ENCODE results near the gene PON3.

PON3 gene

DNA sequence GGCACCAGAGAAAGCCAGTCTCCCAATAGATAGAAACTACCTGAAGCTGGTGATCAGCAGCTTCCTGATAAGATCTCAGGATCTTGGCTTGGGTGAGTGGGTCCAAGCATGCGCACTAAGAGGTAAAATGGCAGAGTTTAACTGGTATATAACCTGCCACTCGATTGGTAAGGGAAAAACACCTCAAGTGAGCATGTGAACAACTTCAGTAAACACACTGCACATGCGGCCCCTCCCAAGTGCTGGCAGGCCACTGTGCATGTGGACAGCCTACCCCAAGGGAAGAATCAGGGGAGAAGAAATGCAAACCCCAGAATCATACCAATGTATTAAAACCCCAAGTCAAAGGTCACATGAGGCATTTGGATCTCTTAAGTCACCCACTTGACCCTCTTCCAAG is 54.1 kb downstream of the PON3 start:
- DNase-seq (ENCODE audit: low read depth in 2 of 2) = no peak

GRCh38 chr7:95340491-95340890 is 55.7 kb downstream of the PON3 start:
- no peak for DNase-seq (ENCODE audit: low read depth in 2 of 2)

GRCh38 chr7:95338832-95339231 is 57.3 kb downstream of the PON3 start:
- DNase-seq (ENCODE audit: low read depth in 2 of 2) = no peak

GRCh38 chr7:95335093-95335492 is 61.1 kb downstream of the PON3 start:
- no peak for DNase-seq (ENCODE audit: low read depth in 2 of 2)

DNA sequence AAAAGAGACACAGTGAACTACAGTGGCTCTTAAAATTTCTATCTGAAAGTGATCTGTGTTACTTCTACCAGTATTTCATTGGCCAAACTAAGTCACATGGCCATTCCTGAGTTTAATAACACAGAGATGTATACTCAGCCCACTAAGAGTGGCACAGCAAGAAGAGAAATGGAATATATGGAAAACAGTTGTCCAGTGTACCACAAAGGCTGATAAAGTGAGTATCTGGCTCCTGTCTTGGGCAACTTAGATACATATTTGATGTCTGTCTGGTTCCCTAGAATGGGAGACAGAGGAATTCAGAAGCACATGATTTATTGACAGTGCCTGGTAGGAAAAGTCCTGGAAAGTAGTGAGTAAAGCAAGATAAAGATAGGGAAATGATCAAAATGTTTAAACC is 61.7 kb downstream of the PON3 start:
- DNase-seq (ENCODE audit: low read depth in 2 of 2) = no peak

DNA sequence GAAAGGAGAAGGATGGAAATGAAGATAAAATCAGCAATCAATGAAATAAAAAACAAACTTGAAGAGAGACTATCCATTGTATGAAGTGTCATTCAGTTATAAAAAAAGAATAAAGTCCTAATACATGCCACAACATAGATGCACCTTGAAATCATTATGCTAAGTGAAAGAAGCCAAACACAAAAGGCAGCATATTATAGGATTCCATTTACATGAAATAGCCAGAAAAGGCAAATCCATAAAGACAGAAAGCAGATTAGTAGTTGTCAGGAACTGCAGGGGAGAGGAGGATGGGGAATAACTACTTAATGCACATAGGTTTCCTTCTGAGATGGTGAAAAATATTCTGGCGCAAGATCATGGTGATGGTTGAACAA is 65.2 kb downstream of the PON3 start:
- DNase-seq (ENCODE audit: low read depth in 2 of 2) = no peak

DNA sequence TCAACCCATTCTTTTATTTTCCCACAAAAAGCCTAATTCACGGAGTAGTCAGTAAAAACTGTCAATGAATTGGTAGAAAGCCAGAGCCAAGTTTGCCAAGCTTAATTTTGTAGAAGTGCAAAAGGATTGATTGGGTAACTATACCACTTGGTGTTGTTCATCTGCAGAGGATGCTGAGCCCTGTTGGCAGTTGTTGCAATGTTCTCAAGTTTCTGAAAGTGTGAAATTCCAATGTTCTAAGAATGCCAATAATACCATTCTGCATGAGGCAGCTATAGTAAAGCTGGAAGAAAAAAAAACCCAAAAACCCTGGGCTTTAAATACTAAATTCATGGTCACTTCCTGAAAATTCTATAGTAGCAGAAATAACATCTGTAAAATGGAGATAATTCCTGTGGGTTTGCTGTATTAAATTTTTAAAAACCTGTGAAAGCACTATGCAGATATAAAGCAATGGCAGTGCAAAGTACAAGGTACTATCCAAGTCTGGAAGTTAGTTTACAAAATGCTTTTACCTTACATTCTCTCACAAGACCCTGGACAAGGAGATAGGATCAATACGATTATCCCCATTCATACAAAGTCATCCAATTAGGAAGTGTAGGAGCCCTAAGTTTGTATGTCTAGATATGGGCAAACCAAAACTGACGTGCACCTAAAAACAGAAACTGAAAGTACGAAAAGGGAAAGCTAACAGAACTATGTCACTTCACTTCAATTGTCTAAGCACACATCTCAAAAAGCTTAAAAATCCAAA is 65.8 kb downstream of the PON3 start:
- DNase-seq (ENCODE audit: low read depth in 2 of 2) = no peak

GRCh38 chr7:95327356-95327755 is 68.8 kb downstream of the PON3 start:
- no peak for DNase-seq (ENCODE audit: low read depth in 2 of 2)

GRCh38 chr7:95324431-95324830 is 71.7 kb downstream of the PON3 start, which contains the start of gene PON1:
TSS of gene PON1 (minus strand) at chr7:95324532. CDS start at chr7:95324475, 57 bp downstream.
- DNase-seq (ENCODE audit: low read depth in 2 of 2) = no peak

DNA sequence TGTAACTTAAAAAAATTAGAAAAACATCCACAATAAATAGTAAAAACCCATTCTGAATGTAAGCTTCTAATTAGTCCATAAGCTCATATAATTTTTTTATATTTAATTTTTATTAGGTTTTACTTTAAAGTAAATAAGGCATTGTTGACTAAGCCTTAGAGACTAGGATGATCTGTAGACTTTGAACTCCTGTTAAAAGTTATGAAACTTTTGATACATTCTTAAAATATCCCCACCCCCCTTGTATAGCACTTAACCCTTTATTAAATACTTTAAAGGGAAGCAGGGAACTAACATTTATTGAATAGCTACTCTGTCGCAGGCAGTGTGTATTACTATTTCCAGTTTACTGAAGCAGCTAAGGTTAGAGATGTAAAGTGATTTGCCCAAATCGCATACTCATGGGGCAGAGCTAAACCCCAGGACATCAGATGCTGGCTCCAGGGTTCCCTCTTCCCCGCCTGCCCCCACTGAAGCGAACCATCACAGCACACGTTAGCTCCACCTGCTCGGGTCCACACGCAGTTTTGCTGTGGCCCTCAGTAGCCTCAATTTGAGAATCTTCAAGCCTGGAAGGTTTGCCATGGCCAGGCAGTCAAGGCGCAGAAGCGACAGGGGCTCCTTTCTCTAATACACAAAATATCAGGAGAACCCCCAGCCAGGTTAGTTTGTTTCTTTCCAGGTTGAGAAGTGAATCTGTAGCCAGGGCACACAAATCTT is 72.6 kb downstream of the PON3 start:
- DNase-seq (ENCODE audit: low read depth in 2 of 2) = no peak

DNA sequence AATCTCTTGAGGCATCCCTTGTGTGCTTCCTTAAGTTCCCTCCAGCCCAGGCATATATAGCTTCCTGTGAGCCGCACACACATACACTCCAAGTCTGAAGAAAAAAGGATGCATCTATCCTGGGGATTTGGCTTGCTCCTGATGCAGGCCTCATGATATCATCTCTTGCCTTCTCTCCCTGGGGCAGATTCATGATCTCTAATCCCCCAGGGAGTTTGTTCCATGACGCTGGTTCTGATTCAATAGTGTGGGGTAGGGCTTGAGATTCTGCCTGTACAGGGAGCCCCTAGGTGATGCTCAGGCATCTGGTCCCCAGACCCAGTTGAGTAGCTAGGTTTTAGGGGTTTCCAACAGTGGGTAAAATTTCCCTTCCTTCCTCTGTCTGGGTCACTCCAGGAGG is 73.3 kb downstream of the PON3 start:
- DNase-seq (ENCODE audit: low read depth in 2 of 2) = no peak

- no peak for DNase-seq (ENCODE audit: low read depth in 2 of 2)
Measured at GRCh38 chr7:95322396-95322795, 73.8 kb downstream of the PON3 start.

- no peak for DNase-seq (ENCODE audit: low read depth in 2 of 2)
Measured at GRCh38 chr7:95321720-95322119, 74.5 kb downstream of the PON3 start.

GRCh38 chr7:95320651-95321050 is 75.5 kb downstream of the PON3 start:
- DNase-seq (ENCODE audit: low read depth in 2 of 2) = no peak

GRCh38 chr7:95319570-95319969 is 76.6 kb downstream of the PON3 start:
- DNase-seq (ENCODE audit: low read depth in 2 of 2) = no peak

GRCh38 chr7:95318501-95319100 is 77.6 kb downstream of the PON3 start:
- no peak for DNase-seq (ENCODE audit: low read depth in 2 of 2)

DNA sequence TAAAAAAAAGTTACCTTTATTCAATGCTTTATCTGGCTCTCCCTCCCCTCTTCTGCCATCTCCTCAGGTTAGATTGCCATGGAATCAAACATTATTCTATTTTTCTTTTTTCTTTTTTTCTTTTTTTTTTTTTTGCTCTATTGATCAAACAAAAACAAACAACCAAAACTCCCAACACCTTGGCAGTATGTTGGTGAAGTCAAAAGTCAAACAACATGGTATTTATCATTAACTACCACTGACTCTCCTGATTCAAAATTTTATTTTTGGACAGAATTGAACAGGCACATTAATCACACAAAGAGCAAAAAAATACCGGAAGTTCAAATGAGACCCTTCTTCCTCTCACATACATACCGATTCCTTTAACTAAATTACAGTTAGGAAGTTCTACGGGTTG is 78.2 kb downstream of the PON3 start:
- DNase-seq (ENCODE audit: low read depth in 2 of 2) = no peak

DNA sequence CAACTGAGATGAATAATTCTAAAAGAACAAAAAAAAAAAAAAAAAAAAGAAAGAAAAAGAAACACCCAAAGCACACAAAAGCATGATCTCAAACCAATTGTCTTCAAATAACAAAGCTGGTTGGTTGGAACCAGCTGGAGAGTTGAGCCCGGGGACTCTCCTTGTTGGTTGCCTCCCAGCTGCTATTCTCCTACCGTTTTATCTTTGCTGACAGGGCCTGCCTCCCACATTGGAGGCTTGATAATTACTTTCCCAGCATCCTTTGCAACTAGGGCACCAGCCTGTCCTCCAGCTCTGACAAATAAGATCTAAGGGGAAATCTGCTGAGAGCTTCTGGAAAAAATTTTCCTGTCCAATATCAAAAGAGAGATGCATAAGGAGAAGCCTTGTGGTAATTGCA is 78.6 kb downstream of the PON3 start:
- no peak for DNase-seq (ENCODE audit: low read depth in 2 of 2)

DNA sequence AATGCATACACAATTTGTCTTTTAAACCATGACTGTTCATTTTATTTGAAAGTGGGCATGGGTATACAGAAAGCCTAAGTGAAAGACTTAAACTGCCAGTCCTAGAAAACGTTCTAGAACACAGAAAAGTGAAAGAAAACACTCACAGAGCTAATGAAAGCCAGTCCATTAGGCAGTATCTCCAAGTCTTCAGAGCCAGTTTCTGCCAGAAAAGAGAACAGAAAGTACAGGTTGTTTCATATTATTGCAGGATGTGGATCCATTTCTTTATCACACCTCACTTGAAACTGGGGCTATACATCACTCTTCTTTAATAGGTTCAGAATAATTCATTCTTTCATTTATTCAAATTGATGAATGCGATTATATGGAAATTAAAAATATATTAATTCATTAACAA is 79.6 kb downstream of the PON3 start:
- DNase-seq (ENCODE audit: low read depth in 2 of 2) = no peak

GRCh38 chr7:95312561-95312960 is 83.6 kb downstream of the PON3 start:
- DNase-seq (ENCODE audit: low read depth in 2 of 2) = no peak

- no peak for DNase-seq (ENCODE audit: low read depth in 2 of 2)
Measured at GRCh38 chr7:95311389-95311788, 84.8 kb downstream of the PON3 start.

GRCh38 chr7:95309951-95310350 is 86.2 kb downstream of the PON3 start:
- no peak for DNase-seq (ENCODE audit: low read depth in 2 of 2)
